ENCODE results near the gene PC. TPM values are rescaled to one million over a fixed set of nuclear protein-coding genes. Genes with fewer than 3 reads are reported as not detected.

The PC gene
- total and polyA plus RNA-seq, 9 of the 15 experiments (the other 6 are each of a cell fraction or from before 2014, with no cell fraction given) = 0.94 to 38.0 (median 8.7) TPM

DNA sequence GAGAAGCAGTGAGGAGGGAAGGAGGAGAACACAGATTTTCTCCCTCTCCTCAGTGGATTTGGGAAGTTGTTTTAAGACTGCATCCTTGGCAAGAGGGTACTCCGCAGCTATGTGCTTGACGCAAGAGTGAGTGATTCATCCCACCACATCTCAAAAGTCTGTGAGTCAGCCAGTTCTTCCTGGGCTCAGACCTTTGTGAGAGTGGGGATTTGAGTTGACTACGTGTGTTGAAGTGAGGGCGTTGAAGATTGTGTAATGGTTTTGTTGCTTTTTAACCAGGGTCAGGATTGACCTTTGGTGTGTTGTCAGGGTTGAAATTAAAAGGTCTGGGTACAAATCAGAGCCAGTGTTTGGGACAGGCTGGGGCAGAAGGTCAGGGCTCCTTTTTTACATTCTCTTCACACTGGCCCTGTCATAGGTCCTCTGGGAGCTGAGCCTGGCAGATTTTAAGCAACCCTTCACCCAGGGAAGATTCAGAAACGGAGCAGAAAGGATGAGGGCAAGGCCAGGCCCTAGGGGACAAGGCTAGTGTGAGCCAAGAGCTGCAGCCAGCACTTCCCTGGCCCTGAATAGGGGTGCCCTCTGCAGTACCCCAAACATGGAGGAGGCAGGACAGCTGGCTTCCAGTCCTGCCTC, 12.7 kb upstream of the PC start (continued):
- TF ChIP-seq RBM34 (IDR thresholded peaks at IDR 0.05; ENCODE audit: borderline replicate concordance, insufficient read depth, low read length) = no peak
- TF ChIP-seq, protein P1, sequence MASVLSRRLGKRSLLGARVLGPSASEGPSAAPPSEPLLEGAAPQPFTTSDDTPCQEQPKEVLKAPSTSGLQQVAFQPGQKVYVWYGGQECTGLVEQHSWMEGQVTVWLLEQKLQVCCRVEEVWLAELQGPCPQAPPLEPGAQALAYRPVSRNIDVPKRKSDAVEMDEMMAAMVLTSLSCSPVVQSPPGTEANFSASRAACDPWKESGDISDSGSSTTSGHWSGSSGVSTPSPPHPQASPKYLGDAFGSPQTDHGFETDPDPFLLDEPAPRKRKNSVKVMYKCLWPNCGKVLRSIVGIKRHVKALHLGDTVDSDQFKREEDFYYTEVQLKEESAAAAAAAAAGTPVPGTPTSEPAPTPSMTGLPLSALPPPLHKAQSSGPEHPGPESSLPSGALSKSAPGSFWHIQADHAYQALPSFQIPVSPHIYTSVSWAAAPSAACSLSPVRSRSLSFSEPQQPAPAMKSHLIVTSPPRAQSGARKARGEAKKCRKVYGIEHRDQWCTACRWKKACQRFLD (CRISPR knock-in tag; IDR thresholded peaks at IDR 0.05) = no peak
- TF ChIP-seq, protein P2, sequence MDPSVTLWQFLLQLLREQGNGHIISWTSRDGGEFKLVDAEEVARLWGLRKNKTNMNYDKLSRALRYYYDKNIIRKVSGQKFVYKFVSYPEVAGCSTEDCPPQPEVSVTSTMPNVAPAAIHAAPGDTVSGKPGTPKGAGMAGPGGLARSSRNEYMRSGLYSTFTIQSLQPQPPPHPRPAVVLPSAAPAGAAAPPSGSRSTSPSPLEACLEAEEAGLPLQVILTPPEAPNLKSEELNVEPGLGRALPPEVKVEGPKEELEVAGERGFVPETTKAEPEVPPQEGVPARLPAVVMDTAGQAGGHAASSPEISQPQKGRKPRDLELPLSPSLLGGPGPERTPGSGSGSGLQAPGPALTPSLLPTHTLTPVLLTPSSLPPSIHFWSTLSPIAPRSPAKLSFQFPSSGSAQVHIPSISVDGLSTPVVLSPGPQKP (CRISPR knock-in tag; IDR thresholded peaks at IDR 0.05) = no peak
- TF ChIP-seq FOS (IDR thresholded peaks at IDR 0.05; ENCODE audit: extremely low read depth, insufficient read length) = peak; percentile 24
- TF ChIP-seq MTF1 (CRISPR knock-in tag; IDR thresholded peaks at IDR 0.05; ENCODE audit: borderline replicate concordance) = no peak
- TF ChIP-seq ZNF764 (CRISPR knock-in tag; IDR thresholded peaks at IDR 0.05; ENCODE audit: low read depth) = no peak
- TF ChIP-seq KLF16 (IDR thresholded peaks at IDR 0.05) = no peak
- TF ChIP-seq KAT8 (IDR thresholded peaks at IDR 0.05; ENCODE audit: low read depth) = no peak
- no peak for TF ChIP-seq TBL1XR1 (IDR thresholded peaks at IDR 0.05; ENCODE audit: low read length in 2 of 2)
- peak; percentile 96 for TF ChIP-seq FOSL1 (tag; conservative IDR thresholded peaks at IDR 0.05)
- TF ChIP-seq FOXA3 (CRISPR knock-in tag; conservative IDR thresholded peaks at IDR 0.05 in 1 of 2, IDR thresholded peaks at IDR 0.05 in 1 of 2) = no peak
- TF ChIP-seq, protein P3, sequence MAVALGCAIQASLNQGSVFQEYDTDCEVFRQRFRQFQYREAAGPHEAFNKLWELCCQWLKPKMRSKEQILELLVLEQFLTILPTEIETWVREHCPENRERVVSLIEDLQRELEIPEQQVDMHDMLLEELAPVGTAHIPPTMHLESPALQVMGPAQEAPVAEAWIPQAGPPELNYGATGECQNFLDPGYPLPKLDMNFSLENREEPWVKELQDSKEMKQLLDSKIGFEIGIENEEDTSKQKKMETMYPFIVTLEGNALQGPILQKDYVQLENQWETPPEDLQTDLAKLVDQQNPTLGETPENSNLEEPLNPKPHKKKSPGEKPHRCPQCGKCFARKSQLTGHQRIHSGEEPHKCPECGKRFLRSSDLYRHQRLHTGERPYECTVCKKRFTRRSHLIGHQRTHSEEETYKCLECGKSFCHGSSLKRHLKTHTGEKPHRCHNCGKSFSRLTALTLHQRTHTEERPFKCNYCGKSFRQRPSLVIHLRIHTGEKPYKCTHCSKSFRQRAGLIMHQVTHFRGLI (CRISPR knock-in tag; IDR thresholded peaks at IDR 0.05) = no peak
- no peak for TF ChIP-seq GABPB2 (CRISPR knock-in tag; conservative IDR thresholded peaks at IDR 0.05)
- TF ChIP-seq SOX6 (IDR thresholded peaks at IDR 0.05) = no peak
- no peak for TF ChIP-seq ZNF551 (CRISPR knock-in tag; IDR thresholded peaks at IDR 0.05)
- TF ChIP-seq, protein P4, sequence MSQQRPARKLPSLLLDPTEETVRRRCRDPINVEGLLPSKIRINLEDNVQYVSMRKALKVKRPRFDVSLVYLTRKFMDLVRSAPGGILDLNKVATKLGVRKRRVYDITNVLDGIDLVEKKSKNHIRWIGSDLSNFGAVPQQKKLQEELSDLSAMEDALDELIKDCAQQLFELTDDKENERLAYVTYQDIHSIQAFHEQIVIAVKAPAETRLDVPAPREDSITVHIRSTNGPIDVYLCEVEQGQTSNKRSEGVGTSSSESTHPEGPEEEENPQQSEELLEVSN (IDR thresholded peaks at IDR 0.05; ENCODE audit: borderline replicate concordance in 1 of 2, extremely low read depth in 1 of 2, insufficient read depth in 1 of 2, insufficient read length in 1 of 2, low read depth in 1 of 2, low read length in 1 of 2, poor library complexity in 1 of 2, severe bottlenecking in 1 of 2) = no peak
- TF ChIP-seq, protein P5, sequence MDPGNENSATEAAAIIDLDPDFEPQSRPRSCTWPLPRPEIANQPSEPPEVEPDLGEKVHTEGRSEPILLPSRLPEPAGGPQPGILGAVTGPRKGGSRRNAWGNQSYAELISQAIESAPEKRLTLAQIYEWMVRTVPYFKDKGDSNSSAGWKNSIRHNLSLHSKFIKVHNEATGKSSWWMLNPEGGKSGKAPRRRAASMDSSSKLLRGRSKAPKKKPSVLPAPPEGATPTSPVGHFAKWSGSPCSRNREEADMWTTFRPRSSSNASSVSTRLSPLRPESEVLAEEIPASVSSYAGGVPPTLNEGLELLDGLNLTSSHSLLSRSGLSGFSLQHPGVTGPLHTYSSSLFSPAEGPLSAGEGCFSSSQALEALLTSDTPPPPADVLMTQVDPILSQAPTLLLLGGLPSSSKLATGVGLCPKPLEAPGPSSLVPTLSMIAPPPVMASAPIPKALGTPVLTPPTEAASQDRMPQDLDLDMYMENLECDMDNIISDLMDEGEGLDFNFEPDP (CRISPR knock-in tag; IDR thresholded peaks at IDR 0.05) = no peak
- TF ChIP-seq, protein P6, sequence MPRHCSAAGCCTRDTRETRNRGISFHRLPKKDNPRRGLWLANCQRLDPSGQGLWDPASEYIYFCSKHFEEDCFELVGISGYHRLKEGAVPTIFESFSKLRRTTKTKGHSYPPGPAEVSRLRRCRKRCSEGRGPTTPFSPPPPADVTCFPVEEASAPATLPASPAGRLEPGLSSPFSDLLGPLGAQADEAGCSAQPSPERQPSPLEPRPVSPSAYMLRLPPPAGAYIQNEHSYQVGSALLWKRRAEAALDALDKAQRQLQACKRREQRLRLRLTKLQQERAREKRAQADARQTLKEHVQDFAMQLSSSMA (CRISPR knock-in tag; IDR thresholded peaks at IDR 0.05) = no peak
- no peak for TF ChIP-seq PHF20 (IDR thresholded peaks at IDR 0.05; ENCODE audit: partially characterized antibody)
- peak; percentile 89 for TF ChIP-seq JUN (IDR thresholded peaks at IDR 0.05; ENCODE audit: borderline replicate concordance, low read depth, low read length)
- TF ChIP-seq JUN (CRISPR knock-in tag; IDR thresholded peaks at IDR 0.05; ENCODE audit: borderline replicate concordance) = no peak
